Mesendoderm (in vitro differentiated cells): ENCODE results near the gene TBX2.

ENCODE experiments used
- DNase-seq: peaks from one replicate; pipeline ENCODE4 v3.0.0; 2013
- H2AK5ac ChIP-seq: 2 replicates; pipeline ENCODE4 v1.6.1; 2013; ENCODE audit warnings: low read length, inconsistent platforms
- H2BK120ac ChIP-seq: 2 replicates; pipeline ENCODE4 v1.6.1; 2013; ENCODE audit warnings: low read depth, mild to moderate bottlenecking, low read length, moderate library complexity, mixed read lengths
- H2BK15ac ChIP-seq: replicated peaks from 2 replicates; pipeline ENCODE4 v1.6.1; 2013; ENCODE audit warnings: low read depth, mild to moderate bottlenecking, moderate library complexity
- H2BK5ac ChIP-seq: 2 replicates; pipeline ENCODE4 v1.6.1; 2013; ENCODE audit warnings: low read length, inconsistent platforms
- H3K18ac ChIP-seq: 2 replicates; pipeline ENCODE4 v1.6.1; 2013; ENCODE audit warnings: mild to moderate bottlenecking, low read length, mixed read lengths
- H3K23ac ChIP-seq: one replicate; pipeline ENCODE4 v1.6.1; 2013; ENCODE audit warnings: low read length
- H3K27ac ChIP-seq: 2 replicates; pipeline ENCODE4 v1.5.1; 2013; ENCODE audit warnings: low read depth, mild to moderate bottlenecking, inconsistent platforms, low read length, moderate library complexity
- H3K27me3 ChIP-seq: 2 replicates; pipeline ENCODE4 v1.6.1; 2013; ENCODE audit warnings: low read length, control low read depth, mild to moderate bottlenecking, inconsistent platforms; ENCODE audit not compliant: insufficient read depth, poor library complexity
- H3K36me3 ChIP-seq: 2 replicates; pipeline ENCODE4 v1.6.1; 2013; ENCODE audit warnings: low read length, inconsistent platforms; ENCODE audit not compliant: control insufficient read depth, insufficient read depth
- H3K4ac ChIP-seq: one replicate; pipeline ENCODE4 v1.6.1; 2013; ENCODE audit warnings: low read depth, mild to moderate bottlenecking, low read length, moderate library complexity
- H3K4me1 ChIP-seq: 2 replicates; pipeline ENCODE4 v1.6.1; 2013; ENCODE audit warnings: low read depth, low read length, inconsistent platforms; ENCODE audit not compliant: control insufficient read depth
- H3K4me2 ChIP-seq: 2 replicates; pipeline ENCODE4 v1.6.1; 2013; ENCODE audit warnings: low read length
- H3K4me3 ChIP-seq: 2 replicates; pipeline ENCODE4 v1.5.1; 2013; ENCODE audit warnings: mild to moderate bottlenecking, low read length
- H3K56ac ChIP-seq: one replicate; pipeline ENCODE4 v1.6.1; 2013; ENCODE audit warnings: low read length
- H3K79me1 ChIP-seq: 2 replicates; pipeline ENCODE4 v1.6.1; 2013; ENCODE audit warnings: low read length, inconsistent platforms
- H3K79me2 ChIP-seq: 2 replicates; pipeline ENCODE4 v1.6.1; 2013; ENCODE audit warnings: mild to moderate bottlenecking, low read length; ENCODE audit not compliant: control insufficient read depth, insufficient read depth
- H3K9ac ChIP-seq: 2 replicates; pipeline ENCODE4 v1.6.1; 2013; ENCODE audit warnings: low read length, inconsistent platforms
- H4K5ac ChIP-seq: one replicate; pipeline ENCODE4 v1.6.1; 2013; ENCODE audit warnings: low read length
- H4K8ac ChIP-seq: one replicate; pipeline ENCODE4 v1.6.1; 2013; ENCODE audit warnings: low read depth, mild to moderate bottlenecking, control low read depth, low read length, moderate library complexity
- WGBS: extraction: QIAGEN DNeasy Blood & Tissue Kit; methylation state at CpG from one replicate; pipeline ENCODE4 v1.1.7; 2013; ENCODE audit warnings: low lambda C conversion rate, missing lambda C conversion rate; ENCODE audit not compliant: insufficient coverage; ENCODE audit errors: extremely low coverage; 5-methylcytosine and 5-hydroxymethylcytosine counted together

Gene TBX2

DNA sequence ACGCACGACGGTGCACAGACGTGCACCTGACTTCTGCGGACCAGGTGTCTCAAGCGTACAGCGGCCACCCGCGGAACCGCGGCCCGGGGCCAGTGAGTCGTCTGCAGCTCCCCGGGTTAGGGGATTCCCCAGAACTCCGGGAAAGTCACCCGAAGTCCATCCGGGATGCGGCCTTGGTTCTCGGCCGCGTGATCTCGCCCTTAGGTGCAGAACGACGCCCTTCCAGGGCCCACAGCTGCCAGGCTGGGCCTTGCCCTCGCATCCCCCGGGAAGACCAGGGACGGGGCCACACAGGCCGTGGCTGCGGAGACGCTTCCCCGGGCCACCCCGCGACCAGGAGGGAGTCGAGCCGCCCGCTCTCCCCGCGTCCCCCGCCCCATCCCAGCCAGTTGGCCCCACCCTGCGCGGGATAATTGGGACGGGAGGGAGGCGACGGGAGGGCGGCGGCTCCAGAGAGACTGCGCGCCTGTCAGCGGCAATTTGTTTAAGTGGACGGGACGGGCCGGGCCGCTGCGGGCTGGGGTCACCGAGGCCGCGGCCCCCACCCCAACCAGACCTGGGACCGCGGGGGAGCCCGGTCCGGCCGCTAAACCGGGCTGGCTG lies 3.6 kb upstream of the TBX2 start:
- Histone ChIP-seq H3K27ac (no peak overlapping the region), H2AK5ac (no peak overlapping the region), H3K56ac (no peak overlapping the region), H2BK5ac (no peak overlapping the region), H4K8ac (no peak overlapping the region), H3K4ac (no peak overlapping the region), H3K18ac (no peak overlapping the region), H3K4me3 (no peak overlapping the region), H3K27me3 (peaks cover 37% of the 10 kb centered on the region), H2BK15ac (no peak overlapping the region), H3K4me1 (peaks cover 6% of the 10 kb centered on the region), H3K79me1 (no peaks in the 10 kb centered on the region), H3K23ac (no peak overlapping the region), H3K79me2 (no peaks in the 10 kb centered on the region), H3K9ac (no peak overlapping the region), H4K5ac (no peak overlapping the region), H2BK120ac (no peak overlapping the region), H3K4me2 (no peak overlapping the region), H3K36me3 (no peaks in the 10 kb centered on the region)
- no CpG with 5 or more reads among the region's 63 CpGs for WGBS
- DNase-seq = no peak

DNA sequence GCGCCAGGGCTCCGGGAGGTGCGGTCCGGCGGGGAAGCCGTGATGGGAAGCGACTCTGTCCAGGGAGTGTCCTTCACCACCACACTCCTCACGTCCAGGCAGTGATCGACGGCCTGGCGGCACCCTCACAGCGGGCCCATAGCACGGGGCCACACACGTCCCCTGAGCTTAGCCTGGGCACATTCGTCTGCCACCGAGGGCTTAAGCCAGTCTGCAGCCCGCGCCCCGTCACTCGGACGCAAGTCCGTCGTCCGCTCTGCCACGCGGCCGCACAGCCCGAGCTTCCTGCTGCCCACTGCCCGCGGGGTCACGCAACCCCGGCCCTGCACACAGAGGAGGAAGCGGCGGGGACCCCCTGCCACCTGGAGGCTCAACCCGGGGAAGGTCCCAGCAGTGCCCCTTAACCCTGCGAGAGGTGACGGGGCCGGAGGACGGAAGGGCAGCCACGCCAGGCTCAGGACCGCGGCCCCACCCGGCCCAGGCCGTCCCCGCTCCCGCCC lies 3.0 kb upstream of the TBX2 start:
- no peak overlapping the region for H3K4me3 ChIP-seq
- no peak overlapping the region for H2BK15ac ChIP-seq
- H3K56ac ChIP-seq = peak overlapping the region; percentile 64
- WGBS = no CpG with 5 or more reads among the region's 46 CpGs
- no peak overlapping the region for H3K4me2 ChIP-seq
- H2BK5ac ChIP-seq = no peak overlapping the region
- H3K79me2 ChIP-seq = no peaks in the 10 kb centered on the region
- no peak overlapping the region for H2AK5ac ChIP-seq
- no peak overlapping the region for H3K23ac ChIP-seq
- DNase-seq = no peak
- H3K4ac ChIP-seq = no peak overlapping the region
- H3K27me3 ChIP-seq = peaks cover 42% of the 10 kb centered on the region
- no peaks in the 10 kb centered on the region for H3K79me1 ChIP-seq
- no peak overlapping the region for H2BK120ac ChIP-seq
- no peaks in the 10 kb centered on the region for H3K36me3 ChIP-seq
- H3K27ac ChIP-seq = no peak overlapping the region
- H3K9ac ChIP-seq = peak overlapping the region; percentile 19
- no peak overlapping the region for H4K8ac ChIP-seq
- H3K18ac ChIP-seq = no peak overlapping the region
- H4K5ac ChIP-seq = no peak overlapping the region
- peaks cover 6% of the 10 kb centered on the region for H3K4me1 ChIP-seq

- no peak overlapping the region for H3K27ac ChIP-seq
- DNase-seq = peak; percentile 65
- H3K4me3 ChIP-seq = no peak overlapping the region
Observed at GRCh38 chr17:61397086-61397842, 2.4 kb upstream of the TBX2 start.

GRCh38 chr17:61398721-61399130 lies 917 bp upstream of the TBX2 start:
- no peak overlapping the region for H2BK120ac ChIP-seq
- peaks cover 58% of the 10 kb centered on the region for H3K27me3 ChIP-seq
- WGBS = no CpG with 5 or more reads among the region's 34 CpGs
- H2AK5ac ChIP-seq = no peak overlapping the region
- peaks cover 5% of the 10 kb centered on the region for H3K4me1 ChIP-seq
- no peak overlapping the region for H3K27ac ChIP-seq
- H3K4me3 ChIP-seq = no peak overlapping the region
- no peak for DNase-seq
- H3K36me3 ChIP-seq = no peaks in the 10 kb centered on the region
- no peak overlapping the region for H2BK15ac ChIP-seq
- H3K79me1 ChIP-seq = no peaks in the 10 kb centered on the region
- H3K56ac ChIP-seq = peak overlapping the region; percentile 73
- H3K18ac ChIP-seq = no peak overlapping the region
- H3K23ac ChIP-seq = no peak overlapping the region
- no peak overlapping the region for H2BK5ac ChIP-seq
- peak overlapping the region; percentile 57 for H3K4me2 ChIP-seq
- no peak overlapping the region for H4K5ac ChIP-seq
- no peak overlapping the region for H3K9ac ChIP-seq
- no peaks in the 10 kb centered on the region for H3K79me2 ChIP-seq
- no peak overlapping the region for H3K4ac ChIP-seq
- H4K8ac ChIP-seq = no peak overlapping the region

More at GRCh38 chr17:61397086-61397842, 2.4 kb upstream of the TBX2 start:
- Histone ChIP-seq H2BK15ac (no peak overlapping the region), H3K79me1 (no peaks in the 10 kb centered on the region), H4K8ac (no peak overlapping the region), H3K9ac (no peak overlapping the region), H3K4me1 (peaks cover 6% of the 10 kb centered on the region), H2BK5ac (no peak overlapping the region), H2BK120ac (no peak overlapping the region), H3K4me2 (peak overlapping the region; percentile 19), H4K5ac (no peak overlapping the region), H3K79me2 (no peaks in the 10 kb centered on the region), H3K36me3 (no peaks in the 10 kb centered on the region), H3K56ac (peak overlapping the region; percentile 64), H2AK5ac (no peak overlapping the region), H3K4ac (no peak overlapping the region), H3K18ac (no peak overlapping the region), H3K23ac (no peak overlapping the region), H3K27me3 (peaks cover 47% of the 10 kb centered on the region)
- WGBS = no CpG with 5 or more reads among the region's 67 CpGs

GRCh38 chr17:61400066-61400716 lies 548 bp downstream of the TBX2 start:
- no peak overlapping the region for H3K18ac ChIP-seq
- no peak overlapping the region for H3K9ac ChIP-seq
- no peak overlapping the region for H3K56ac ChIP-seq
- no peak overlapping the region for H3K27ac ChIP-seq
- no peak overlapping the region for H3K23ac ChIP-seq
- no CpG with 5 or more reads among the region's 90 CpGs for WGBS
- no peak overlapping the region for H4K8ac ChIP-seq
- no peak overlapping the region for H4K5ac ChIP-seq
- no peaks in the 10 kb centered on the region for H3K79me2 ChIP-seq
- H2BK5ac ChIP-seq = no peak overlapping the region
- peak overlapping the region; percentile 44 for H3K4me2 ChIP-seq
- H2AK5ac ChIP-seq = no peak overlapping the region
- no peak overlapping the region for H3K4ac ChIP-seq
- no peaks in the 10 kb centered on the region for H3K36me3 ChIP-seq
- no peaks in the 10 kb centered on the region for H3K4me1 ChIP-seq
- H3K27me3 ChIP-seq = peaks cover 71% of the 10 kb centered on the region
- H2BK15ac ChIP-seq = no peak overlapping the region
- no peak overlapping the region for H2BK120ac ChIP-seq
- peak; percentile 53 for DNase-seq
- H3K79me1 ChIP-seq = no peaks in the 10 kb centered on the region
- H3K4me3 ChIP-seq = no peak overlapping the region
